SKM-1 (cell line): ENCODE measurements around the gene ALDH16A1.
A peak's percentile ranks its signal among the peaks of the same experiment; 100 is the strongest.

Source experiments
- DNase-seq: peaks from one replicate; lab custom pipeline; 2025; ENCODE audit not compliant: unreplicated experiment; lab: John Stamatoyannopoulos, UW

Gene ALDH16A1

GRCh38 chr19:49487277-49488045, 34.4 kb downstream of the ALDH16A1 start, which contains the start of gene RPL13A:
Gene RPL13A, plus strand, starts transcription at chr19:49487608. Its CDS starts 22 bp downstream, at chr19:49487630.
- DNase-seq: peak; percentile 74

- no peak for DNase-seq
Observed at GRCh38 chr19:49488046-49488862, 35.2 kb downstream of the ALDH16A1 start.

DNA sequence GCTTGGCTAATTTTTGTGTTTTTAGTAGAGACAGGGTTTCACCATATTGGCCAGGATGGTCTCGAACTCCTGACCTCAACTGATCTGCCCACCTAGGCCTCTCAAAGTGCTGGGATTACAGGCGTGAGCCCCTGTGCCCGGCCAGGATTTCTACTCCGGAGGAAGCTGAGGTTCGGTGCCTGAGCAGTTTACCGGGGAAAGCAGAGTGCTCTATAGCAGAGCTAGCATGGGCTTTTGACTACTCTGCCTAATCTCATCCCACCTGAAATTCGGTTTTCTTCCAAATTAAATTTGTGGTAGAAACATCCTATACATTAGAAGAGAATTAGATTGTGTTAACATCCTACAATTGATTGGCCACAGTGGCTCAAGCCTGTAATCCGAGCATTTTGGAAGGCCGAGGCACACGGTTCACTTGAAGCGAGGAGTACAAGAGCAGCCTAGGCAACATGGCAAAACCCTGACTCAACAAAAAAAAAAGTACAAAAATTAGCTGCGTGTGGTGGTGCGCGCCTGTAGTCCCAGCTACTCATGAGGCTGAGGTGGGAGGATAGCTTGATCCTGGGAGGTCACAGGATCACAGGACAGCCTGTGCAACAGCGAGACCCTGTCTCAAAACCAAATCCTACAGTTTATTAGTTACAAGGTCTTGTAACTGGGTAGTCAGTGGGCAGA, 36.0 kb downstream of the ALDH16A1 start:
- no peak for DNase-seq

DNA sequence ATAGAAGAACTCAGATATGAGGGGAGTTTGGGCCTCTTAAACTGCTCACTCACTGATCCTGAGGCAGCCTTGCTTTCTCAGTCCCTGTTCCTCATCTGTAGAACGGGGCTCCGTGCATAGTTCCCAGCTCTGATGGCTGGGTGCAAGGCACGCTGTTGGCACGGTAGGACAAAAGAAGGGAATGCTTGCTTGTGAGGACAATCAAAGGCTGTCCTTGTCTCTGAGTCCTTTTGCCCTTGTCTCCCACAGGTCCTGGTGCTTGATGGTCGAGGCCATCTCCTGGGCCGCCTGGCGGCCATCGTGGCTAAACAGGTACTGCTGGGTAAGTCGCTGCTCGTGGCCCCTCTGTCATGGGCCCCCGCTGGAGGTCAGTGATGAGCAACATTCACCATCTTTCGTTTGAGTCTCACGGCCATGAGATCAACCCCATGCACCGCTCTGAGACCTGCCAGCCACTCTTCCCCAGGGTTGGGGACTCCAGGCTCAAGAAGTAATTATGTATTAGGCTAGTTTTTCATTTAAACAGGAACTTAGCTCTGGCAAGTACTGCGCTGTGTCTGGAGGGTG, 36.7 kb downstream of the ALDH16A1 start:
- no peak for DNase-seq

GRCh38 chr19:49490287-49491029, 37.4 kb downstream of the ALDH16A1 start:
- DNase-seq: no peak

DNA sequence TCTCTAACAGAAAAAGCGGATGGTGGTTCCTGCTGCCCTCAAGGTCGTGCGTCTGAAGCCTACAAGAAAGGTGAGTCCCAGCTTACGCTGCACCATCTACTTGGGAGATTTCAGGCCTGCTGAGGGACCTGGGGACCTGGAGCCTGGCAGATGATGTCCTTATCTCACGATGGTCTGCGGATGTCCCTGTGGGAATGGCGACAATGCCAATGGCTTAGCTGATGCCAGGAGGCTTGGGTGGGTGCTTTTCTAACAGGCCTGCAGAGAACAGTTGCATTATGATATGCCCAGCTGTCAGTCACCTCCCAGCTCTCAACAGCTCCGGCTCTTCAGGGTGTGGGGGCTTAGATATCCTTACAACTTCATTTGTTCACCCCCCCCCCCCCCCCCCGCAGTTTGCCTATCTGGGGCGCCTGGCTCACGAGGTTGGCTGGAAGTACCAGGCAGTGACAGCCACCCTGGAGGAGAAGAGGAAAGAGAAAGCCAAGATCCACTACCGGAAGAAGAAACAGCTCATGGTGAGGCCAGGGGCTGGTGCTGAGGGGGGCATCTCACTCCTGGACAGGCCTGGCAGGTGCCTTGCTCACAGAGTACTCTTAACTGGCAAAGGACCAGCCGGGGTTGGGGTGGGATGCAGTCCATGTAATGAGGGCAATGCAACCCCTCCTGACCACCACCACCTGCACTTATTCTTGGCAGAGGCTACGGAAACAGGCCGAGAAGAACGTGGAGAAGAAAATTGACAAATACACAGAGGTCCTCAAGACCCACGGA, 38.2 kb downstream of the ALDH16A1 start:
- no peak for DNase-seq

DNA sequence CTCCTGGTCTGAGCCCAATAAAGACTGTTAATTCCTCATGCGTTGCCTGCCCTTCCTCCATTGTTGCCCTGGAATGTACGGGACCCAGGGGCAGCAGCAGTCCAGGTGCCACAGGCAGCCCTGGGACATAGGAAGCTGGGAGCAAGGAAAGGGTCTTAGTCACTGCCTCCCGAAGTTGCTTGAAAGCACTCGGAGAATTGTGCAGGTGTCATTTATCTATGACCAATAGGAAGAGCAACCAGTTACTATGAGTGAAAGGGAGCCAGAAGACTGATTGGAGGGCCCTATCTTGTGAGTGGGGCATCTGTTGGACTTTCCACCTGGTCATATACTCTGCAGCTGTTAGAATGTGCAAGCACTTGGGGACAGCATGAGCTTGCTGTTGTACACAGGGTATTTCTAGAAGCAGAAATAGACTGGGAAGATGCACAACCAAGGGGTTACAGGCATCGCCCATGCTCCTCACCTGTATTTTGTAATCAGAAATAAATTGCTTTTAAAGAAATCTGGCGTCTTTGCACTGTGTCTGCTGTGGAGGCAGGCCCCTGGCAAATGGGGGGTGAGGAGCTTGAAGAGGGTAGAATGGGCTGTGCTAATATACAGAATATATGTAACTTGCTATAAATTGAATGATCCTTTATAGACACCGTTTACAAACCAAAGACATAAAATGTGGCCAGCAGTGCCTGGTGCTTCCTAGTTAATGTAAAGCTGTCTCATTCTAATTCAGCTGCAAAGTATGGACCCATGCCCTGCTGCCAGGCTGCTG, 39.0 kb downstream of the ALDH16A1 start:
- no peak for DNase-seq

GRCh38 chr19:49492573-49493405, 39.8 kb downstream of the ALDH16A1 start:
- no peak for DNase-seq

GRCh38 chr19:49496574-49497008, 43.6 kb downstream of the ALDH16A1 start:
- no peak for DNase-seq

DNA sequence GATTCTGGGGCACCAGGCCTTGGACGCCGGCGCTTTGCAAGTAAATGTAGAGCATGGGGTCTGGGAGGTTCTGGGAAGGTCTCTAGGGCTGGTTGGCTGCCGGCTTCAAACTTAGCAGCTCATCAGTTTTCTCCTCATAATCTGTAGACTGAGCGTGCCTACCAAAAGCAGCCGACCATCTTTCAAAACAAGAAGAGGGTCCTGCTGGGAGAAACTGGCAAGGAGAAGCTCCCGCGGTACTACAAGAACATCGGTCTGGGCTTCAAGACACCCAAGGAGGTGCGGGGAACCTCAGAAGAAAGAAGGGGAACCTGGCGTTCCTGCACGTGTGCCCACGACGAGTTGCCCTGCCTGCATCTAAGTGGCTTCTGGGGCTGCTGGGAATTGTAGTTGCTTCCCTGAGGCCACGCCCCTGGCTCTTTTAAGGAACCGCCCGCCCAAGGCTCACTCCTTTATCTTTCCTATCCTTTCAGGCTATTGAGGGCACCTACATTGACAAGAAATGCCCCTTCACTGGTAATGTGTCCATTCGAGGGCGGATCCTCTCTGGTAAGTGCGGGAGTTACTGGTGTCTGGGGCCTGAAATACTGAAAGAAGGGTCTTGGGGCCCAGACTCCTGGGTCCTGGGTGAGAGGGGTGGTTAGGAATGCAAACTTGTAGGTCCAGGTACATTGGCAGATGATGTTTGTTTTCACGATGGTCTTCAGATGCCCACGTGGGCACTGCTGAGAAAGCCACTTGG, 44.2 kb downstream of the ALDH16A1 start:
- peak; percentile 31 for DNase-seq

DNA sequence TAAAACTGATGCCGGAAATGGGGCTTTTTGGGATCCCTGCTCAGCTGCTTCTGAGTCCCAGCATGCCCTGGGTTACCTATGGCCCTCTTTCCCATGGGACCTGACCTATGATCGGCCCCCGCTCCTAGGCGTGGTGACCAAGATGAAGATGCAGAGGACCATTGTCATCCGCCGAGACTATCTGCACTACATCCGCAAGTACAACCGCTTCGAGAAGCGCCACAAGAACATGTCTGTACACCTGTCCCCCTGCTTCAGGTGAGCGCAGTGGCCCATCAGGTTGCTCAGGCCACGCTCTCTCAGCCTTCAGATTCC, 44.7 kb downstream of the ALDH16A1 start:
- DNase-seq: no peak

- no peak for DNase-seq
Observed at GRCh38 chr19:49498475-49498874, 45.5 kb downstream of the ALDH16A1 start.

DNA sequence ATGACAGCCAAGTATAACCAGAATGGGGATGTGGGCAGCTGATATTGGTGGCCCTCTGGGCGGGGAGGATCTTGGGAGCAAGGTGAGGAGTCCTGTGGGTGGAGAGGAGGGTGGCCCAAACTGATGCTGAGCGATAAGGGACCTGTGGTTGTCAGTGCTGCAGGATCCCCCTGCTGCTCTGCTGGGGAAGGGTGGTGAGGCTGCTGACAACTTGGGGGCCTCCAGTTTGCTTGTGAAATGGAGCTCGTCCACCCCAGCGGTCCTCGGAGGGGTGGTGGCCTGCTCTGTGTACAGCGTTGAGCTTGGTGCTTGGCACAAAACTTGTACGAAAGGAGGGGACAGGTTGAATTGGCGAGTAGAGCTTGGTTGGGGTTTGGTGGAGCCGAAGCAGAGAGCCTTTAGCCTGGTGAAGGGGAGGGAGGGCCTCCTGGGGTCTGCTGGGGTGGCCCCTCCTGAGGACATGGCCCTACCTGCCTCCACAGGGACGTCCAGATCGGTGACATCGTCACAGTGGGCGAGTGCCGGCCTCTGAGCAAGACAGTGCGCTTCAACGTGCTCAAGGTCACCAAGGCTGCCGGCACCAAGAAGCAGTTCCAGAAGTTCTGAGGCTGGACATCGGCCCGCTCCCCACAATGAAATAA, 46.1 kb downstream of the ALDH16A1 start:
- no peak for DNase-seq

DNA sequence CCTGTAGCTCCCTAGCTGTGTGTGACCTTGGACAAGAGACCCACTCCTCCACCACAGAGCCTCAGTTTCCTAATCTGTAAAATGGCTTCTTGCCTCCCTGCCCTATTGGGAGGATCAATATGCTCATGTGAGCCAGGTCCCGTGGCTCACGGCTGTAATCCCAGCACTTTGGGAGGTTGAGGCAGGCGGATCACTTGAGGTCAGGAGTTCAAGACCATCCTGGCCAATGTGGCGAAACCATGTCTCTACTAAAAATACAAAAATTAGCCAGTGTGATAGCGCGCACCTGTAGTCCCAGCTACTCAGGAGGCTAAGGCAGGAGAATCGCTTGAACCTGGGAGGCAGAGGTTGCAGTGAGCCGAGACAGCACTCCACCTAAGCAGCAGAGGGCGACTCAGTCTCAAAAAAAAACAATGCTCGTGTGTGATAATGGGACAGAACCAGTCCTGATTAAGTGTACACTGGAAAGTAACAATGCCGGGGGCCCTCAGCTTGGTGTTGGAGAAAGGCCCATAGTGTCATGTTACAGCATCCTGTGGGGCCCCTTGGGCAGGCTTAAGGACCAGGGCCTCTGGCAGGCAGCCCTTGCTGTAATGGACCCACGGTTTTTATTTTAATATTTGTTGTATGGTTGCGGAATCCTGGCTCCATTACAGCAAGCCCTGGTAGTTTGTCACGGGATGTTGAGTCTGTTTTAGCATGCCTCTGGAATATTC, 50.0 kb downstream of the ALDH16A1 start:
- no peak for DNase-seq

DNA sequence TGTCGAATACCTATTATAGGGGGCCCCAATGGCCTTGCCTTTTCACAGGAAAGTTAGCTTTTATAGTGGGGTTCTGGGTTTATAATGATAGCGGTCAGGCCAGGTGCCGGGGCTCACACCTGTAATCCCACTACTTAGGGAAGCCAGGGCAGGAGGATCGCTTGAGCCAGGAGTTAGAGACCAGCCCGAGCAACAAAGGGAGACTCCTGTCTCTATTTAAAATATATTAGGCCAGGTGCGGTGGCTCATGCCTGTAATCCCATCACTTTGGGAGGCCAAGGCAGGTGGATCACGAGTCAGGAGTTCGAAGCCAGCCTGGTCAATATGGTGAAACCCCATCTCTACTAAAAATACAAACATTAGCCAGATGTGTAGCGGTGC, 50.5 kb downstream of the ALDH16A1 start:
- DNase-seq: no peak

- DNase-seq: no peak
Observed at GRCh38 chr19:49506575-49507105, 53.6 kb downstream of the ALDH16A1 start.
